ENCODE data around the gene SLC20A1.
"Not testable (repeated sequence)": the region's sequence is repeated elsewhere in the genome, so short reads cannot be mapped to it uniquely, and the experiment has no call there.

The SLC20A1 gene

DNA sequence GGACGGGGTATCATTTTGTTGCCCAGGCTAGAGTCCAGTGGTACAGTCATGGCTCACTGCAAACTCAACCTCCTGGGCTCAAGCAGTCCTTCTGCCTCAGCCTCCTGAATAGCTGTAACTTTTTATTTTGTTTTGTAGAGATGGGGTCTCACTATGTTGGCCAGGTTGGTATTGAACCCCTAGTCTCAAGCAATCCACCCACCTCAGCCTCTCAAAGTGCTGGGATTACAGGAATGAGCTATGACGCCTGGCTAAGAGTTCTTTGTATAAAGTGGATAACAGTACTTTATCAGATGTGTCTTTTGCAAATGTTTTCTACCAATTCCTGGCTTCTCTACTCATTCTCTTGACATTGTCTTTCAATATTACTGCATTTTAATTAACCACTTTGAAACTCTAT is 57.9 kb downstream of the SLC20A1 start:
- H3K4me3 ChIP-seq (ENCODE audit: low read depth, low read length): no peak overlapping the region

DNA sequence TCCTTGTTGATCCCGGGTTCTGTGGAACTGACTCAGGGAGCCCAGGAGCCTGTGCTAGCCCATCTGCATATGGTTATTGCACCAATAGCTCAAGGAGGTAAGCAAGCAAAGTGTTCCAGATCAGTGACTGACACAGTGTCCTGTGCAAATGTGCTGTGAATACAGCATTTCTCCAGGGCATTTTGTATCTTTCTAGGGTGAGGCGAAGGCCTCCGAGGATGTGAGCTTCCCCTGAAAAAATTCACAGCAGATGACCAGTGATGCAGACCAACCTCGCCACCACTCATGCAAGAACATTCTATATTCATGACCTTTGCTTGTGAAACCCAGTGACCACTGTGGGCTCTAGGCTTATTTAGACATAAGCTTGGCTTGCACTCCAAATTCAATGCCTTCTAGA is 59.8 kb downstream of the SLC20A1 start:
- no peak overlapping the region for H3K4me3 ChIP-seq (ENCODE audit: low read depth, low read length)

DNA sequence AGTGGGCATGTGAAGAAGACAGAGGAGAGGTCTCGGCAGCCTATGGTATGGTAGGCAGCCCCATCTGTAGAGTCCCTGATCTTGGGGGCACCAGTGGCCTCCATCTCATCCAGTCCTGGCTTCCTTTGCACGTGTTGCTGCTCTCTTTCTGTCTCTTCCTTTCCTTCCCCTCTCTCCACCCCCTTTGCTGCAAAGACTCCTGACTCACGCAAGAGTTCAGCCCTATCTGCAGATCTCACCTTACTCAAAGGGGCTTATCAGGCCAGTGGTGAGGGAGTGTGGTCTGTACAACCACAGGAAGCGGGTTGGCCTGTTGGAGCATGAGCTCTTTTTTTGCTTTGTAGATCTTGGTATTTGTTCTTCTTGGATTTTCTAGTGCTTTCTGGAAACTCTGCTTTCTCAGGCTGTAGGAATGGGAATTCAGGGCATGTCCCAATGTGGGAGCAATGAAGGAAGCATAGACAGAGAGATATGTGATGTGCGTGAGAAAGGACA is 60.5 kb downstream of the SLC20A1 start:
- no peak overlapping the region for H3K4me3 ChIP-seq (ENCODE audit: low read depth, low read length)

DNA sequence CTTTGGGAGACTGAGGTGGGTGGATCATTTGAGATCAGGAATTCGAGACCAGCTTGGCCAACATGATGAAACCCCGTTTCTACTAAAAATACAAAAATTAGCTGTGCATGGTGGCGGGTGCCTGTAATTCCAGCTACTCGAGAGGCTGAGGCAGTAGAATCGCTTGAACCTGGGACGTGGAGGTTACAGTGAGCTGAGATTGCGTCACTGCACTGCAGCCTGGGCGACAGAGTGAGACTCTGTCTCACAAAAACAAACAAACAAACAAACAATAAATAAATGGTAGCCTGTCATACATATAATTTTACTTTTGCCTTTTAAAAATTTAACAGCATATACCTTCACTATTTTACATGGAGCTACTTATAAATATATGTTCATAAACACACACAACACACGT is 61.2 kb downstream of the SLC20A1 start:
- not testable (repeated sequence) for H3K4me3 ChIP-seq (ENCODE audit: low read depth, low read length)

DNA sequence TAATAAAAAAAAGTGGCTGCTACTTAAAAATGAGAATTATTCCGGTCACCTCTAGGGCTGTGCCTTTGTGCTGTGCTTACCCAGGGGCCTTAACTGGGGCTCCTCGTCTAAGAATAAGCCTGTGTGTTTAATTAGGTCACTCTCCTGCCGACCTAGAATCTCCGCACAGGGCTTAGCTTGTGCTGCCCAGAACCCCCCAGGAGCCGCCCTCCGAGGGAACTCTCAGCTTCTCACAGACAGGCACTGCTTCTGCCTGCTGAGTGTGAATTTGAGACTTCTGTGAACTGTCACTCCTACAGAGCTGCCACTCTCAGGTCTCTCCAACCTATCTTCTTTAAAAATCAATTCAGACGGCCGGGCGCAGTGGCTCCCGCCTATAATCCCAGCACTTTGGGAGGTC is 63.2 kb downstream of the SLC20A1 start:
- H3K4me3 ChIP-seq (ENCODE audit: low read depth, low read length): no peak overlapping the region

DNA sequence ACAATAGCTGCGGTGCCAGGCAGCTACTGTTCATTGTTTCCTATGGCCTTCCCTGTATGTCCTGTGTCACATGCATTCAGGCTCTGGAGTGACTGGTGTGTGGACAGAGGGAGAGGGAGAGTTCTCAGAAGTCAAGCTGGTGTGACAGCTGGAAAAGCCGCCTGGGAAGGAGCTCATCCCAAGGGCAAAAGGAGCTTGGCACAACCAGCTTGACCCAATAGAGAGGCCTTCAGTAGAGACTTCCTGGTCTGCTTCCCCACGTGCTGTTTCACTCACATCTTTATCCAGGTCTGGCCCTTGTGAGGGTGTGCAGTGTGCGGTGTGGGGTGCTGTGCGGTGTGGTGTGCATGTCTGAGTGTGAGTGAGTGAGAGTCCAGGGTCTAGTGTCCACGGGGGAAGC is 64.0 kb downstream of the SLC20A1 start:
- H3K4me3 ChIP-seq (ENCODE audit: low read depth, low read length): no peak overlapping the region

DNA sequence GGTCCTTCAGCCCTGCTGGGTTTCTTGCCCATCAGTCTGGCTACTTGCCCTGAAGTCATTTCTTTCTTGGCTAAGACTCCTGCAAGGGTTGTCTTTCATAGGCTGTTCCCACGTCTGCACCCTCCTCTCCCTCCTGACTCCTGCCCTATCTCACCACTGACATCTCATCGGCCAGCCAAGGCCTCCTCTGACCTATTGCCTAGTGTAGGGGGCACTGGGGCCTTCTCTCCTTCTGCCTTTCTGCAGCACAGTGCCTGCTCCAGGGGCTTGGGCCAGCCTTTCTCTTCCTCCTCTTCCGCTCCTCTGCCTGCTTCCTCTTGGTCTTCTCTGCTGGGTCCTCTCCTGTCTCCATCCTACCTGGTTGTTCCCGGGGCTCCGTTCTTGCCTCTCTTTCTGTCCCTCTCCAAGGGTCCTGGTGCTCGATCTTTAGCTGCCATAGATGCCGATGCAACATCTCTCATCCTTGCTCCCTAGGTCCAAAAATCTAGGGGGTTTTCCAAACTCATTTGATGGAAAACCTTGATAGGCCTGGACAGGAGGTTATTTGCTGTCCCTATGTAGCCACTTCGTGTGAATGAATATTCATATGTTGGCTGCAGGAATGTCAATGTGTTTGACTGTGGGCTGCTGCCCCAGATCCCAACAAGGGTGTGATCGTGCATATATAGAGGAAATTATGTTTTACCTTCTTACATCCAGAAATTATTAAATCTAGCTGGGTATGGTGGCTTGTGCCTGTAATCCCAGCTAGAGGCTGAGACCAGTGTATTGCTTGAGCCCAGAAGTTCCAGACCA is 65.4 kb downstream of the SLC20A1 start:
- no peak overlapping the region for H3K4me3 ChIP-seq (ENCODE audit: low read depth, low read length)

DNA sequence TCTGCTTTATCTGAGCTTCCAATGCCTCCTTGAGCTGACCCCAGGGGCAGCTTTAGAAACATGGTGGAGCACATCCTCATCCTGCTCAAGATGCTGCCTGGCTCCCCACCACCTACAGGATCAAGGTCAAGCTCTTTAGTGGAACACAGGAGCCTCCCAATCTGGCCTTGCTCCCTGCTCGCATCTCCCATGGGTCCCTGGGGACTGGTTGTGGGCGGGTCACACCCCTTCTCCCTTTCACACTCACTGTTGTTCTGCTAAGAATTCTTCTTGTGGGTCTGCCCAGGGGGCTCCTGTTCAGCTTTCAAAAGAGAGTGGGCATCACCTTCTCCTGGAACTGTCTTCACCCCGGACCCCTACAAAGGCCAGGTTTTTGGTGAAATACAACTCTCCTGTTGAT is 66.7 kb downstream of the SLC20A1 start:
- H3K4me3 ChIP-seq (ENCODE audit: low read depth, low read length): no peak overlapping the region

DNA sequence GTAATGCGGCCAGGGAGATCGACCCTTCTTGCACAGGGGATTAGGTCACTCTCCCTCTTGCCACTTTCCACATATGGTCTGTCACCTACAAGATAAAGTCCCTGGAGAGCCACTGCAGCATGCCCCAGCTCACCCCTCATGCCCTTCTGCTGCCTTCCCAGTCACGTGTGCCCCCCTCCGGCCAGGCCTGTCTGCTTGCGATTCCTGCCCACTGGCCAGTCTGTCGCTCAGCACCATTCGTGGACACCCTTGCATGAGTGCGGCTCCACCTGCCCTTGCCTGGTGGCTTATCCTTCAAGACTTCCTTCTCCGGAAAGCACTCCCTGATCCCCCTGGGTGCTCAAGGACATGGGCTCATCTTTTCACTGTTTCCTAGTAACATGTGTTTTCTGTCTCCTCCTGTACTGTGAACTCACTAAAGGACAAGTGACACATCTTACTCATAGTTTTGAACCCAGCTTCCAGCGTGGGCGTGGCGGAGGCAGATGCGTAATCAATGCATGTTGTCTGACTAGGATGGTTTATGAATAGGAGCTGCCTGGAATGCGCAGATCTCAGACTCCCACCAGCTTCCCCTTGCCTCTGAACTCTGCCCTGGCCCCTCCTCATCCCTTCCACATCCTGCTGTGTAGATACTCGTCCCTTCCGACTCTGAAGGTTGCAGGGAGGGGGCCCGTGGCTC is 67.3 kb downstream of the SLC20A1 start:
- H3K4me3 ChIP-seq (ENCODE audit: low read depth, low read length): no peak overlapping the region
